GM19351 (cell line): ENCODE data around the gene SYK.
A peak's percentile ranks its signal among the peaks of the same experiment; 100 is the strongest.

Source experiments
- ATAC-seq: cut with Tn5 transposase; IDR thresholded peaks from one replicate; pipeline ENCODE4 v1.9.1; 2021; ENCODE audit warnings: mild to moderate bottlenecking, moderate library complexity; ENCODE audit not compliant: unreplicated experiment

Gene SYK

GRCh38 chr9:90939351-90939750 lies 137.7 kb downstream of the SYK start:
- no peak for ATAC-seq

GRCh38 chr9:90940280-90940679 lies 138.7 kb downstream of the SYK start:
- no peak for ATAC-seq

- ATAC-seq = no peak
Observed at GRCh38 chr9:90941661-90942060, 140.0 kb downstream of the SYK start.

- ATAC-seq = peak; percentile 67
Observed at GRCh38 chr9:90942555-90942954, 140.9 kb downstream of the SYK start.

- ATAC-seq = no peak
Observed at GRCh38 chr9:90943341-90943740, 141.7 kb downstream of the SYK start.

GRCh38 chr9:90945336-90945735 lies 143.7 kb downstream of the SYK start:
- ATAC-seq = no peak

GRCh38 chr9:90946982-90947381 lies 145.4 kb downstream of the SYK start:
- ATAC-seq = no peak
